K562 (cell line): ENCODE measurements around the gene PBX4. TPM values are rescaled to one million over a fixed set of nuclear protein-coding genes. Genes with fewer than 3 reads are reported as not detected.

Source experiments
- ATAC-seq: fragments of 200-7000 bp; cut with Tn5 transposase; 3 replicates; pipeline ENCODE4 v1.9.1; 2020; ENCODE audit warnings: moderate library complexity
- BruUV-seq: library from RNA; stranded (reverse); fragments of 400-500 nt; replicated peaks from 2 replicates; lab custom pipeline; 2021; lab: Mats Ljungman, UMichigan
- CTCF ChIA-PET: fragments of 300-600 bp; formaldehyde crosslinking; extraction: SDS; loops from one replicate; lab custom pipeline; 2021; ENCODE audit warnings: low intra/inter-chr PET ratio; lab: Yijun Ruan, JAX
- POLR2A ChIA-PET: fragments of 300-600, 350-650 bp; sonication (Branson Sonifier 250); formaldehyde crosslinking; extraction: SDS; loops from one replicate; lab custom pipeline; 2021; ENCODE audit warnings: antibody characterized with exemption, inconsistent platforms; lab: Yijun Ruan, JAX
- DNase-seq, 4 experiments: peaks; one replicate each; pipeline versions ENCODE4 v3.0.0 to v3.0.0-alpha.2; 2011 to 2018; ENCODE audit warnings: low spot score in 3 of 4, mixed read lengths in 3 of 4; ENCODE audit errors: extremely low read depth in 1 of 4
- FAIRE-seq: peaks from 2 replicates; lab custom pipeline; 2011; peaks lifted over from hg19 to GRCh38; lab: Jason Lieb, UNC
- H2AFZ ChIP-seq: 2 replicates; pipeline ENCODE4 v1.6.0; 2011; ENCODE audit warnings: low read depth, low read length, control low read depth, inconsistent platforms
- H3K27ac ChIP-seq: fragments of 200-600 bp; 3 replicates; pipeline ENCODE4 v1.8.0; 2011; ENCODE audit warnings: low read depth, mild to moderate bottlenecking, control low read depth, inconsistent platforms, low read length, moderate library complexity, mixed read lengths; ENCODE audit errors: extremely low read depth
- H3K27me3 ChIP-seq, 2 experiments: fragments of 300-600 bp in 1 of 2; 2 replicates in 1 of 2; 3 replicates in 1 of 2; pipeline versions ENCODE4 v1.6.0 to v1.8.0; 2011; ENCODE audit warnings: inconsistent platforms in 2 of 2, low read length in 2 of 2, mild to moderate bottlenecking in 1 of 2, mixed read lengths in 1 of 2, moderate library complexity in 1 of 2; ENCODE audit not compliant: control insufficient read depth in 2 of 2, insufficient read depth in 2 of 2
- H3K36me3 ChIP-seq: fragments of 300-600 bp; 3 replicates; pipeline ENCODE4 v1.8.0; 2011; ENCODE audit warnings: mild to moderate bottlenecking, low read length, inconsistent platforms; ENCODE audit not compliant: control insufficient read depth, insufficient read depth
- H3K4me1 ChIP-seq, 2 experiments: fragments of 200-600 bp in 1 of 2; replicated peaks in 1 of 2; 2 replicates in 1 of 2; 3 replicates in 1 of 2; pipeline versions ENCODE4 v1.5.1 to v1.8.0; 2011; ENCODE audit warnings: inconsistent platforms in 2 of 2, low read length in 2 of 2, mild to moderate bottlenecking in 1 of 2, mixed read lengths in 1 of 2, moderate library complexity in 1 of 2; ENCODE audit not compliant: control insufficient read depth in 2 of 2, insufficient read depth in 2 of 2
- H3K4me2 ChIP-seq: 2 replicates; pipeline ENCODE4 v1.6.1; 2011; ENCODE audit warnings: low read length, control low read depth, inconsistent platforms, mixed read lengths; ENCODE audit not compliant: insufficient read depth
- H3K4me3 ChIP-seq: fragments of 200-600 bp; sonication (generic), shearing (Covaris generic); 2 replicates; pipeline ENCODE4 v1.5.1; 2016; ENCODE audit warnings: control low read depth, inconsistent platforms
- H3K79me2 ChIP-seq: fragments of 200-600 bp; 3 replicates; pipeline ENCODE4 v1.8.0; 2011; ENCODE audit warnings: low read length, inconsistent platforms; ENCODE audit not compliant: control insufficient read depth, insufficient read depth
- H3K9ac ChIP-seq, 2 experiments: 2 replicates each; pipeline versions ENCODE4 v1.6.0 to v1.6.1; 2011; ENCODE audit warnings: low read depth in 2 of 2, low read length in 2 of 2, control low read depth in 1 of 2, inconsistent platforms in 1 of 2, mild to moderate bottlenecking in 1 of 2, mixed read lengths in 1 of 2; ENCODE audit not compliant: insufficient read depth in 1 of 2
- H3K9me1 ChIP-seq: one replicate; pipeline ENCODE4 v1.6.0; 2011; ENCODE audit warnings: inconsistent platforms, mild to moderate bottlenecking, low read length, moderate library complexity; ENCODE audit not compliant: control insufficient read depth, insufficient read depth
- H3K9me3 ChIP-seq: replicated peaks from 2 replicates; pipeline ENCODE4 v1.5.1; 2011; ENCODE audit warnings: low read depth, low read length, inconsistent platforms; ENCODE audit not compliant: control insufficient read depth, insufficient read depth
- H4K20me1 ChIP-seq: replicated peaks from 2 replicates; pipeline ENCODE4 v1.6.1; 2011; ENCODE audit warnings: low read length, inconsistent platforms, mixed read lengths; ENCODE audit not compliant: control insufficient read depth, insufficient read depth
- SMARCB1 ChIP-seq: IDR thresholded peaks from 2 replicates; pipeline ENCODE4 v1.6.1; 2011; ENCODE audit warnings: improper control_type of control experiment, low read depth; ENCODE audit not compliant: insufficient read length
- ZNF589 ChIP-seq: fragments of 200-800 bp; sonication (Bioruptor generic); IDR thresholded peaks from 2 replicates; pipeline ENCODE4 v1.6.1; 2016; ENCODE audit warnings: low read depth, missing genetic modification characterization, missing compliant biosample characterization
- WGBS: fragments of 100-300 bp; shearing (Covaris generic); methylation state at CpG from one replicate; pipeline ENCODE4 v1.1.6; 2016; ENCODE audit warnings: low coverage, mixed read lengths; ENCODE audit not compliant: insufficient coverage; ENCODE audit errors: missing lambda C conversion rate; 5-methylcytosine and 5-hydroxymethylcytosine counted together
- in situ Hi-C: fragments of 300-500 bp; cut with MboI; formaldehyde crosslinking; loops from 4 replicates; pipeline ENCODE4 v1.15.0; 2018; ENCODE audit warnings: inconsistent platforms, mixed read lengths
- intact Hi-C: fragments of 100-400 bp; cut with micrococcal nuclease; formaldehyde crosslinking; loops from 2 replicates; pipeline ENCODE4 v1.14.2; 2022
- polyA plus RNA-seq, 8 experiments: library from polyadenylated mRNA; depleted of rRNA in 4 of 8; stranded (reverse) in 5 of 8; unstranded in 3 of 8; fragments of >200 nt; fragmentation: Nextera tagmentation in 2 of 8; fragmentation: Illumina TruSeq in 1 of 8; extraction: Ambion mirVana in 2 of 8; extraction: Trizol in 1 of 8; gene quantifications; 2 replicates each; pipeline versions ENCODE4 v1.2.1 to v1.2.3, GENCODE V29; 2011 to 2014; ENCODE audit warnings: inconsistent platforms in 1 of 8, missing spikeins in 1 of 8
- total RNA-seq, 7 experiments: library from RNA; depleted of rRNA in 6 of 7; stranded (reverse); fragments of >200 nt in 6 of 7; fragmentation: Illumina TruSeq in 2 of 7; extraction: Trizol in 2 of 7; gene quantifications; 2 replicates each; pipeline versions ENCODE4 v1.2.1 to v1.2.3, GENCODE V29; 2011 to 2021; ENCODE audit warnings: low replicate concordance in 1 of 7
- TF ChIP-seq, protein P1 (sequence below): sonication (generic); formaldehyde crosslinking; IDR thresholded peaks from 2 replicates; pipeline ENCODE4 v1.9.0; 2022; ENCODE audit warnings: mild to moderate bottlenecking, missing genetic modification reagents
- TF ChIP-seq, protein P2 (sequence below), 3 experiments: IDR thresholded peaks in 2 of 3; conservative IDR thresholded peaks in 1 of 3; 2 replicates each; pipeline ENCODE4 v1.5.1; 2011 to 2012; ENCODE audit warnings: low read length in 3 of 3, mild to moderate bottlenecking in 3 of 3, control low read depth in 2 of 3, improper control_type of control experiment in 1 of 3, inconsistent platforms in 1 of 3, low read depth in 1 of 3, mixed read lengths in 1 of 3, moderate library complexity in 1 of 3; ENCODE audit not compliant: insufficient read depth in 2 of 3
- TF ChIP-seq, protein P3 (sequence below): sonication (generic); formaldehyde crosslinking; IDR thresholded peaks from 2 replicates; pipeline ENCODE4 v1.9.0; 2022; ENCODE audit warnings: mild to moderate bottlenecking, missing genetic modification reagents

Gene PBX4
- total and polyA plus RNA-seq, 9 of the 15 experiments (the other 6 are each of a cell fraction or from before 2014, with no cell fraction given): 0.11 to 3.8 (median 1.6) TPM; not detected in 1

DNA sequence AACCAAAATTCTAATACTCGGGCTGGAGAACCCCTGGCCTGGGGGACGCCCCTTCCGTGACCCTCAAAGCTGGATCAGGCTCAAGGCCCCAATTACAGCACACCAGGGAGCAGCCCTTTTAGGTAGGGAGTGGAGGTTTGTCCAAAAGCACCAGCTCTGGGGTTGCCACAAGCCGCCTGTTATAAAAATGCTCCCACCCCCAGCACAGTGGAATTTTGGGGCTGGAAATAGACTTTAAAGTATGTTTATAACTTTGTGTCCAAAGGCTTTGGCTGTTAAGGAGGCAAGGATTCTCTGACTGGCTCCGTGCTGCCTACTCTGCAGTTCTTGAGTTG, 25.5 kb upstream of the PBX4 start:
- H3K27me3 ChIP-seq: no peaks in the 10 kb centered on the region
- peak overlapping the region; percentile 83; the same call in 1 of the 2 replicates for H2AFZ ChIP-seq
- peak overlapping the region; percentile 75; the same call in 2 of the 3 replicates for H3K27ac ChIP-seq
- no peaks in the 10 kb centered on the region for H3K9me3 ChIP-seq
- no peaks in the 10 kb centered on the region for H3K9me1 ChIP-seq
- peak; percentile 2; the same call in 1 of the 3 replicates for ATAC-seq
- H3K4me3 ChIP-seq: peak overlapping the region; percentile 84
- no peaks in the 10 kb centered on the region for H4K20me1 ChIP-seq
- peak overlapping the region; percentile 68 to 93; a peak in 3 of 4 replicates for H3K9ac ChIP-seq
- peaks cover 3 to 18% of the 10 kb centered on the region in 2 experiments; a peak in 3 of 5 replicates for H3K4me1 ChIP-seq
- no TSS peak for BruUV-seq
- ChIA-PET CTCF (interaction anchor here (0.7 to 1.8 kb wide), 2 partner anchors 111 to 749 kb away, joined by 3 to 30 read pairs; no protein-coding TSS in a partner anchor), POLR2A (interaction anchor here (0.5 to 0.7 kb wide), 2 partner anchors 18 to 471 kb away, joined by 3 to 5 read pairs; no protein-coding TSS in a partner anchor)
- WGBS: 12% methylated on average over 5 of the region's 5 CpGs
- in situ Hi-C loops: loop anchor here (25.0 kb wide), 1 partner anchor 107 kb away; the partner anchor contains the start of genes CILP2 and YJEFN3
- intact Hi-C loops: loop anchor here (5.0 kb wide), 1 partner anchor 92 kb away; no protein-coding TSS in a partner anchor
- FAIRE-seq: no peak
- peak overlapping the region; percentile 85 for H3K4me2 ChIP-seq
- H3K79me2 ChIP-seq: peaks cover 3% of the 10 kb centered on the region; the same call in 1 of the 3 replicates
- DNase-seq: no peak
- no peak for TF ChIP-seq ZNF589 (CRISPR knock-in tag)
- TF ChIP-seq SMARCB1: no peak
- TF ChIP-seq, protein P1, sequence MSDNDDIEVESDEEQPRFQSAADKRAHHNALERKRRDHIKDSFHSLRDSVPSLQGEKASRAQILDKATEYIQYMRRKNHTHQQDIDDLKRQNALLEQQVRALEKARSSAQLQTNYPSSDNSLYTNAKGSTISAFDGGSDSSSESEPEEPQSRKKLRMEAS (CRISPR knock-in tag): 0 out of 2 replicates have a peak, but pooled peaks have one; percentile 6
- TF ChIP-seq, protein P2, sequence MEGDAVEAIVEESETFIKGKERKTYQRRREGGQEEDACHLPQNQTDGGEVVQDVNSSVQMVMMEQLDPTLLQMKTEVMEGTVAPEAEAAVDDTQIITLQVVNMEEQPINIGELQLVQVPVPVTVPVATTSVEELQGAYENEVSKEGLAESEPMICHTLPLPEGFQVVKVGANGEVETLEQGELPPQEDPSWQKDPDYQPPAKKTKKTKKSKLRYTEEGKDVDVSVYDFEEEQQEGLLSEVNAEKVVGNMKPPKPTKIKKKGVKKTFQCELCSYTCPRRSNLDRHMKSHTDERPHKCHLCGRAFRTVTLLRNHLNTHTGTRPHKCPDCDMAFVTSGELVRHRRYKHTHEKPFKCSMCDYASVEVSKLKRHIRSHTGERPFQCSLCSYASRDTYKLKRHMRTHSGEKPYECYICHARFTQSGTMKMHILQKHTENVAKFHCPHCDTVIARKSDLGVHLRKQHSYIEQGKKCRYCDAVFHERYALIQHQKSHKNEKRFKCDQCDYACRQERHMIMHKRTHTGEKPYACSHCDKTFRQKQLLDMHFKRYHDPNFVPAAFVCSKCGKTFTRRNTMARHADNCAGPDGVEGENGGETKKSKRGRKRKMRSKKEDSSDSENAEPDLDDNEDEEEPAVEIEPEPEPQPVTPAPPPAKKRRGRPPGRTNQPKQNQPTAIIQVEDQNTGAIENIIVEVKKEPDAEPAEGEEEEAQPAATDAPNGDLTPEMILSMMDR (IDR thresholded peaks at IDR 0.05 in 2 of 3, conservative IDR thresholded peaks at IDR 0.05 in 1 of 3; ENCODE audit: insufficient read depth in 2 of 3, low read depth in 1 of 3, low read length in 3 of 3): 0 out of 6 replicates have a peak, but pooled peaks of 1 of the 3 experiments have one; percentile 8
- TF ChIP-seq, protein P3, sequence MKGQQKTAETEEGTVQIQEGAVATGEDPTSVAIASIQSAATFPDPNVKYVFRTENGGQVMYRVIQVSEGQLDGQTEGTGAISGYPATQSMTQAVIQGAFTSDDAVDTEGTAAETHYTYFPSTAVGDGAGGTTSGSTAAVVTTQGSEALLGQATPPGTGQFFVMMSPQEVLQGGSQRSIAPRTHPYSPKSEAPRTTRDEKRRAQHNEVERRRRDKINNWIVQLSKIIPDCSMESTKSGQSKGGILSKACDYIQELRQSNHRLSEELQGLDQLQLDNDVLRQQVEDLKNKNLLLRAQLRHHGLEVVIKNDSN (CRISPR knock-in tag): 0 out of 2 replicates have a peak, but pooled peaks have one; percentile 8
- TF ChIP-seq, all 486 proteins: peak for 3
- peaks cover 43% of the 10 kb centered on the region; the same call in 2 of the 3 replicates for H3K36me3 ChIP-seq
